Skeletal muscle tissue (tissue), 4 donors: ENCODE measurements around the gene POU2F1. TPM values are rescaled to one million over a fixed set of nuclear protein-coding genes. Genes with fewer than 3 reads are reported as not detected.
"Not testable (repeated sequence)": the region's sequence is repeated elsewhere in the genome, so short reads cannot be mapped to it uniquely, and the experiment has no call there.

Source experiments
- H3K27ac ChIP-seq: one replicate; pipeline ENCODE4 v1.7.0; 2013; ENCODE audit warnings: mild to moderate bottlenecking, low read depth, low read length, inconsistent platforms
- H3K27me3 ChIP-seq, 3 donors: one replicate each; pipeline ENCODE4 v1.7.0; 2013; ENCODE audit warnings: low read length in 3 of 3; ENCODE audit not compliant: control insufficient read depth in 3 of 3, insufficient read depth in 3 of 3
- H3K36me3 ChIP-seq, 3 donors: one replicate each; pipeline ENCODE4 v1.7.0; 2013; ENCODE audit warnings: low read length in 3 of 3; ENCODE audit not compliant: control insufficient read depth in 3 of 3, insufficient read depth in 3 of 3
- H3K4me1 ChIP-seq, 3 donors: one replicate each; pipeline ENCODE4 v1.7.0; 2013; ENCODE audit warnings: low read length in 3 of 3, mild to moderate bottlenecking in 3 of 3; ENCODE audit not compliant: control insufficient read depth in 3 of 3, insufficient read depth in 3 of 3
- H3K4me3 ChIP-seq, 3 donors: one replicate each; pipeline ENCODE4 v1.7.0; 2013; ENCODE audit warnings: low read length in 3 of 3
- H3K9ac ChIP-seq, 3 donors: one replicate each; pipeline ENCODE4 v1.7.0; 2013; ENCODE audit warnings: low read length in 3 of 3, mild to moderate bottlenecking in 3 of 3, moderate library complexity in 2 of 3, low read depth in 1 of 3
- H3K9me3 ChIP-seq, 3 donors: one replicate each; pipeline ENCODE4 v1.7.0; 2013; ENCODE audit warnings: low read length in 3 of 3; ENCODE audit not compliant: control insufficient read depth in 3 of 3
- total RNA-seq: library from RNA; depleted of rRNA; stranded (reverse); fragments of >200 nt; gene quantifications from one replicate; pipeline ENCODE4 v1.2.3, GENCODE V29; 2014
- donor health status: Osteomylitis.

Gene POU2F1
- total RNA-seq, 1 donor from 2014 or later: 11.5 TPM

GRCh38 chr1:167298325-167298724 is 77.6 kb downstream of the POU2F1 start:
- Histone ChIP-seq H3K27ac (no peak overlapping the region), H3K9ac (no peak overlapping the region), H3K4me3 (no peak overlapping the region), H3K4me1 (peaks cover 0 to 5% (median 2%) of the 10 kb centered on the region in 3 donors), H3K9me3 (no peaks in the 10 kb centered on the region), H3K27me3 (no peaks in the 10 kb centered on the region), H3K36me3 (no peaks in the 10 kb centered on the region)

GRCh38 chr1:167301355-167301754 is 80.7 kb downstream of the POU2F1 start:
- Histone ChIP-seq H3K27ac (no peak overlapping the region), H3K9ac (no peak overlapping the region), H3K27me3 (no peaks in the 10 kb centered on the region), H3K36me3 (no peaks in the 10 kb centered on the region), H3K9me3 (no peaks in the 10 kb centered on the region), H3K4me3 (no peak overlapping the region), H3K4me1 (peaks cover 0 to 16% (median 6%) of the 10 kb centered on the region in 3 donors)

- Histone ChIP-seq H3K36me3 (no peaks in the 10 kb centered on the region), H3K4me1 (peaks cover 0 to 11% (median 6%) of the 10 kb centered on the region in 3 donors), H3K4me3 (no peak overlapping the region), H3K27me3 (no peaks in the 10 kb centered on the region), H3K9ac (no peak overlapping the region), H3K27ac (no peak overlapping the region), H3K9me3 (no peaks in the 10 kb centered on the region)
Observed at GRCh38 chr1:167304165-167304564, 83.5 kb downstream of the POU2F1 start.

DNA sequence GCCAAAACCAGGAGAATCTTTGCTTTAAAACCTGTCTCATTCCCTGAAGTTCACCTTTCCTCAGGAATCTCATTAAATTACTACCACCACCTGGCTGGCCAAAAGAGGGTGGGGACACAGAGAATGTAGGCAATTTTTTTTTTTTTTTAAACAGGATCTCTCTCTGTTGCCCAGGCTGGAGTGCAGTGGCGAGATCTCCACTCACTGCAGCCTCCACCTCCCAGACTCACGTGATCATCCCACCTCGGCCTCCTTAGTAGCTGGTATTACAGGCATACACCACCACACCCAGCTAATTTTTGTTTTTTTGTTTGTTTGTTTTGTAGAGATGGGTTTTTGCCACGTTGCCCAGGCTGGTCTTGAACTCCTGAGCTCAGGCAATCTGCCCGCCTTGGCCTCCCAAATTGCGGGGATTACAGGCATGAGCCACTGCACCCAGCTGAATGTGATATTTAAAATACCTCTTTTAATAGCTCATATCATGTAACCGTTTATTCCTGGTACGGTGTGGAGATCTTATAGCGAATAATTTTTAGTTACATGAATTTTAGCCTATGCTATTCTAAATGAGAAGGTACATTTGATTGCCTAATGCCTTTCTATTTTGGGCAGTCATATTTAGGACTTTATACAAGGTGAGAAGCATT is 84.5 kb downstream of the POU2F1 start:
- no peak overlapping the region for H3K9ac ChIP-seq
- peak overlapping the region; percentile 45 for H3K27ac ChIP-seq
- no peaks in the 10 kb centered on the region for H3K27me3 ChIP-seq
- H3K4me1 ChIP-seq: peaks cover 0 to 11% (median 6%) of the 10 kb centered on the region in 3 donors
- no peak overlapping the region for H3K4me3 ChIP-seq
- H3K9me3 ChIP-seq: no peaks in the 10 kb centered on the region
- H3K36me3 ChIP-seq: no peaks in the 10 kb centered on the region

GRCh38 chr1:167305706-167306277 is 85.1 kb downstream of the POU2F1 start:
- peak overlapping the region; percentile 45 for H3K27ac ChIP-seq
- no peaks in the 10 kb centered on the region for H3K36me3 ChIP-seq
- no peaks in the 10 kb centered on the region for H3K27me3 ChIP-seq
- no peaks in the 10 kb centered on the region for H3K9me3 ChIP-seq
- H3K4me3 ChIP-seq: no peak overlapping the region
- H3K9ac ChIP-seq: no peak overlapping the region
- H3K4me1 ChIP-seq: peaks cover 0 to 11% (median 6%) of the 10 kb centered on the region in 3 donors

DNA sequence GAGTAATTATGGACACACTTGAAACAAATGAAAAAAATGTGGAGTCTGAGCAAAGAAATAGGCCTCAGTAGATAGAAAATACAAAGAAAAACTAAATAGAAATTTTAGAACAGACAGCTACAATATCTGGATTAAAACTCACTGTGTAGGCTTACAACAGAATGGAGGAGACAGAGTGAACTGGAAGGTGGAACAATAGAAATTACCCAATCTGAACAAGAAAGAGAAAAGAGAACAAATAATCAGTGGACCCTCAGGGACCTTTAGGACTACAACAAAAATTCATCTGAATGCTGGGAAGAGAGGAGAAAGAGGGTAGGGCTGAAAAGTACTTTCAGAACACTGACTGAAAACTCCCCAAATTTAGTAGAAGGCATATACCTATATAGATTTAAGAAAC is 90.0 kb downstream of the POU2F1 start:
- Histone ChIP-seq H3K9ac (no peak overlapping the region), H3K4me3 (no peak overlapping the region), H3K4me1 (peaks cover 0 to 3% (median 1%) of the 10 kb centered on the region in 3 donors), H3K9me3 (no peaks in the 10 kb centered on the region), H3K36me3 (no peaks in the 10 kb centered on the region), H3K27me3 (no peaks in the 10 kb centered on the region), H3K27ac (no peak overlapping the region)

DNA sequence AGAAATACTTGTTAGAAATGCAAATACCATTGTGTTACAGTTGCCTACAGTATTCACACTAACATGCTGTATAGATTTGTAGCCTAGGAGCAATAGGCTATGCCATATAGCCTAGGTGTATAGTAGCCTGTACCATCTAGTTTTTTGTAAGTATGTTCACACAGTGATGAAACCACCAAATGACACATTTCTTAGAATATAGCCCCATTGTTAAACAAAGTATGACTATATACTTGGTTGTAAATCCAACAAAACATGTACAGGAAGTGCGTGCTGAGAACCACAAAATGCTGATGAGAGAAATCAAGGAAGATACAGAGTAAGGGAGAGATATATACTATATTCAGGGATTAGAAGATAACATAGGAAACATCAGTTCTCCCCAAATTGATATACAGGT is 92.2 kb downstream of the POU2F1 start:
- H3K27ac ChIP-seq: no peak overlapping the region
- H3K36me3 ChIP-seq: no peaks in the 10 kb centered on the region
- no peak overlapping the region for H3K9ac ChIP-seq
- H3K27me3 ChIP-seq: no peaks in the 10 kb centered on the region
- H3K4me1 ChIP-seq: no peaks in the 10 kb centered on the region
- H3K4me3 ChIP-seq: no peak overlapping the region
- H3K9me3 ChIP-seq: no peaks in the 10 kb centered on the region

GRCh38 chr1:167314671-167315070 is 94.0 kb downstream of the POU2F1 start:
- Histone ChIP-seq H3K27ac (no peak overlapping the region), H3K9ac (no peak overlapping the region), H3K27me3 (no peaks in the 10 kb centered on the region), H3K4me3 (no peak overlapping the region), H3K36me3 (no peaks in the 10 kb centered on the region), H3K9me3 (no peaks in the 10 kb centered on the region), H3K4me1 (no peaks in the 10 kb centered on the region)

DNA sequence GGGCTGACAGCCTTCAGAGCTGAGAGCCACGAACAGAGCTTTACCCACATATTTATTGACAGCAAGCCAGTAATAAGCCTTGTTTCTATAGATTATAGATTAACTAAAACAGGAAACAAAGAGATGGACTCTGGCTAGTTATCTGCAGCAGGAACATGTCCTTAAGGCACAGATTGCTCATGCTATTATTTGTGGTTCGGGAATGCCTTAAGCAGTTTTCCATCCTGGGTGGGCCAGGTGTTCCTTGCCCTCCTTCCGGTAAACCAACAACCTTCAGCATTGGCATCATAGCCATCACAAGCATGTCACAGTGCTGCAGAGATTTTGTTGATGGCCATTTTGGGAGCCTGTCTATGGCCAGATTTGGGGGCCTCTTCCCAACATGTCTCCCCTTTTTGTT is 96.8 kb downstream of the POU2F1 start:
- Histone ChIP-seq H3K9me3 (peaks cover 4 to 7% (median 6%) of the 10 kb centered on the region in 3 donors), H3K4me3 (no peak overlapping the region), H3K27ac (no peak overlapping the region), H3K36me3 (no peaks in the 10 kb centered on the region), H3K9ac (no peak overlapping the region), H3K4me1 (no peaks in the 10 kb centered on the region), H3K27me3 (no peaks in the 10 kb centered on the region)

DNA sequence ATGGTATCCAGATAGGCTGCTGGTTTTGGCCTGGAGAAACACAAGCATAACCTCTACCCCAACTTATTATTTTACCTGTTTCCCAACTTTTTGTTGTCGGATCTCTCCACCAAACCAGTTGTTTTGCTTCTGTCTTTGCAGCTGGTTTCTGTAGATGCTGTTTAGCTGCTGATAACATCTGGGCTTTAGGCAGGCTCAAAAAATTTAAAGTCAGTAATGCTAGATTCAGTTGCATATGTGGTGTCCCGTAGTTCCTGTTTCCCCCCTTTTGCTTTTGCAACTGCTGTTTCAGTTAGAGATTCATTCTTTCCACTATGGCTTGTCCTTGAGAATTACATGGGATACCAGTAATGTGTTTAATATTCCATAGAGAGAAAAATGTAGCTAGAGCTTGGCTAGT is 98.5 kb downstream of the POU2F1 start:
- not testable (repeated sequence) for H3K27ac ChIP-seq, H3K9ac ChIP-seq, H3K36me3 ChIP-seq, H3K4me1 ChIP-seq, H3K27me3 ChIP-seq, H3K4me3 ChIP-seq
- peaks cover 10 to 12% (median 12%) of the 10 kb centered on the region in 3 donors for H3K9me3 ChIP-seq
